Memory B cell (primary cell): Measurements from ENCODE around the gene MS4A7.

Experiments
- ATAC-seq: fragments of 150-1000 bp; cut with Tn5 transposase; 2 replicates; pipeline ENCODE4 v1.10.0; 2021; ENCODE audit warnings: low read depth, mild to moderate bottlenecking, moderate library complexity
- DNase-seq, 2 donors: peaks; one replicate each; pipeline ENCODE4 v3.0.0; 2022; ENCODE audit warnings: low spot score in 2 of 2
- H3K27ac Mint-ChIP-seq: one replicate; pipeline ENCODE4 v1.8.0; 2022; ENCODE audit warnings: mild to moderate bottlenecking, moderate library complexity, mixed read lengths
- H3K27me3 Mint-ChIP-seq: one replicate; pipeline ENCODE4 v1.8.0; 2022; ENCODE audit warnings: mixed read lengths
- H3K36me3 Mint-ChIP-seq: one replicate; pipeline ENCODE4 v1.8.0; 2022; ENCODE audit warnings: mild to moderate bottlenecking, mixed read lengths
- H3K4me1 Mint-ChIP-seq: one replicate; pipeline ENCODE4 v1.8.0; 2022; ENCODE audit warnings: mixed read lengths
- H3K4me3 Mint-ChIP-seq: one replicate; pipeline ENCODE4 v1.8.0; 2022; ENCODE audit warnings: mild to moderate bottlenecking, moderate library complexity, mixed read lengths
- H3K9me3 Mint-ChIP-seq: one replicate; pipeline ENCODE4 v1.8.0; 2022; ENCODE audit warnings: mixed read lengths

MS4A7 gene

GRCh38 chr11:60389279-60389910, 11.1 kb downstream of the MS4A7 start:
- H3K4me3 Mint-ChIP-seq: peak overlapping the region; percentile 22
- peak; percentile 56 to 72 for DNase-seq
- no peaks in the 10 kb centered on the region for H3K27me3 Mint-ChIP-seq
- H3K36me3 Mint-ChIP-seq: peaks cover 21% of the 10 kb centered on the region
- peak overlapping the region; percentile 98 for H3K27ac Mint-ChIP-seq
- peaks cover 3% of the 10 kb centered on the region for H3K9me3 Mint-ChIP-seq
- H3K4me1 Mint-ChIP-seq: peaks cover 34% of the 10 kb centered on the region
- peak; percentile 95 for ATAC-seq

DNA sequence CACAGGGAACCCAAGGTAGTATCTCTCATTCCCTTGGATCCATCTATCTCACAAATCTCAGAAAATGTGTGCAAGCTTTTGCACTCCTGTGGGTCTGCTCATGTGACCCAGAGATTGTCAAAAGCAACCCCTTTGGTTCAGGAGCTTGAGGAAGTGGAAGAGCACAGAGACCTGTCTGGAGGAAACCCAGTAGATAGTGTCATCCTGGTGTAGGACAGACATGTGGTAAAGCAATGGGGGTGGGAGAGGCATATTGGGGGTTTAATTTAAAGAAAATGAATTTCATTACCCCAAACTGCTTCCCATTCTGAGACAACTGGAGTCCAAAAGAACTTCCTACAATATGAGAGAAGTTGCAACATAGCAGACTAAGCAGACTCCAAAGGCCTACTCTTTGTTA, 12.1 kb downstream of the MS4A7 start:
- DNase-seq: no peak
- H3K27ac Mint-ChIP-seq: peak overlapping the region; percentile 98
- ATAC-seq: no peak
- peaks cover 37% of the 10 kb centered on the region for H3K4me1 Mint-ChIP-seq
- peak overlapping the region; percentile 17 for H3K4me3 Mint-ChIP-seq
- peaks cover 3% of the 10 kb centered on the region for H3K9me3 Mint-ChIP-seq
- peaks cover 14% of the 10 kb centered on the region for H3K36me3 Mint-ChIP-seq
- H3K27me3 Mint-ChIP-seq: no peaks in the 10 kb centered on the region

- Mint-ChIP-seq H3K27me3 (no peaks in the 10 kb centered on the region), H3K27ac (no peak overlapping the region), H3K4me3 (no peak overlapping the region), H3K36me3 (peaks cover 6% of the 10 kb centered on the region), H3K4me1 (peaks cover 45% of the 10 kb centered on the region), H3K9me3 (no peaks in the 10 kb centered on the region)
- ATAC-seq: no peak
- DNase-seq: no peak
Observed at GRCh38 chr11:60392361-60392760, 14.0 kb downstream of the MS4A7 start.

- no peak overlapping the region for H3K4me3 Mint-ChIP-seq
- DNase-seq (no peak), ATAC-seq (no peak)
- H3K4me1 Mint-ChIP-seq: peaks cover 47% of the 10 kb centered on the region
- peaks cover 2% of the 10 kb centered on the region for H3K36me3 Mint-ChIP-seq
- no peaks in the 10 kb centered on the region for H3K9me3 Mint-ChIP-seq
- no peak overlapping the region for H3K27ac Mint-ChIP-seq
- H3K27me3 Mint-ChIP-seq: no peaks in the 10 kb centered on the region
Observed at GRCh38 chr11:60393016-60393415, 14.7 kb downstream of the MS4A7 start.

DNA sequence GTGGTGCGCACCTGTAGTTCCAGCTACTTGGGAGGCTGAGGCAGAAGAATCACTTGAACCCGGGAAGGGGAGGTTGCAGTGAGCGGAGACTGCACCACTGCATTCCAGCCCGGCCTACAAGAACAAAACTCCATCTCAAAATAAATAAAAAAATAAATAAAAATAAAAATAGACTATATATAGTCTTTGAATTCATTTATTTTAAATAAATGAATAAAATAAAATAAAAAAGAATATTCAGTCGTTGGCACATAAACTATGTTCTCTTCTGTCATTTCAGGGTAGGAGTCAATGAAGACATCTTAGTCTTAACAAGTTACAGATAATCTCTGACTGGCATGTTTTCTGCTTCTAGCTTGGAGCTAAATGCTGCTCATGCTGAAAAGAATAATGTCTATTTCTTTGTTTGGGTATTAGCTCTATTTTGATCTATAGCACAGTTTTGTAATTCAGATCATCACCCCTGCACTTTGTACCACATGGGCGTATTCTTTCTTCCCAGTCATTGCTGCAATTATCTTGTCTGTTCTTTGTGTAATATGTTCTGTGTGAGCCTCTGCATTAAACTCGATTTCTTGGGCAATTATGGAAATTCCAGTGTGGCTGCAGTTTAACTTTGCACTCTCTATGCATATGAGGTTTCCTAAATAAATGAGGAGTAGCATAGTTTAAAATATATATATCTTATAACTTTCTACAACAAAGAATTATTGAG, 16.5 kb downstream of the MS4A7 start:
- no peaks in the 10 kb centered on the region for H3K27me3 Mint-ChIP-seq
- H3K4me3 Mint-ChIP-seq: no peak overlapping the region
- no peak for ATAC-seq
- peaks cover 1% of the 10 kb centered on the region for H3K9me3 Mint-ChIP-seq
- DNase-seq: no peak
- H3K27ac Mint-ChIP-seq: no peak overlapping the region
- H3K4me1 Mint-ChIP-seq: peaks cover 40% of the 10 kb centered on the region
- H3K36me3 Mint-ChIP-seq: peaks cover 5% of the 10 kb centered on the region

DNA sequence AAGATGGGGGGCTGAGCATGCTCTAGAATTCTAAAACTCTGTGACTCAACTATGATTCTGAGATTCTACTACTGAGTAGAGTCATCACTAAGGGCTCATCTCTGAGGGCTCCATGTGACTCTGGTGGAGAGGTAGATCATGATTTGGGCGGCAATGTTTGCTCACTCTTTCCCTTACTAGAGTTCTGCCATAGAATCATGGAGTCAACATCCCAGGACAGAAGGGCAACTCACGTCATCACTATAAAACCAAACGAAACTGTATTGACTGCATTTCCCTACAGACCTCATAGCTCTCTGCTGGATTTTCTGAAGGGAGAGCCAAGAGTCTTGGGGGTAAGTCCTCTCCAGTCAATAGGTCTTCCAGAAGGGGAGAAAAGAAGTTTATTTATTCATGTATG, 18.1 kb downstream of the MS4A7 start, which contains the start of gene MS4A14:
Gene MS4A14, plus strand, starts transcription at position 78 of the 400 bp plus-strand sequence. Its CDS starts 120 bp downstream, at position 198.
- peaks cover 7% of the 10 kb centered on the region for H3K36me3 Mint-ChIP-seq
- H3K27ac Mint-ChIP-seq: peak within 1 kb of the TSS; percentile 92
- peaks cover 1% of the 10 kb centered on the region for H3K9me3 Mint-ChIP-seq
- peak within 1 kb of the TSS; percentile 69 for H3K4me3 Mint-ChIP-seq
- ATAC-seq (peak; percentile 46), DNase-seq (no peak)
- H3K4me1 Mint-ChIP-seq: peaks cover 40% of the 10 kb centered on the region
- H3K27me3 Mint-ChIP-seq: no peaks in the 10 kb centered on the region

DNA sequence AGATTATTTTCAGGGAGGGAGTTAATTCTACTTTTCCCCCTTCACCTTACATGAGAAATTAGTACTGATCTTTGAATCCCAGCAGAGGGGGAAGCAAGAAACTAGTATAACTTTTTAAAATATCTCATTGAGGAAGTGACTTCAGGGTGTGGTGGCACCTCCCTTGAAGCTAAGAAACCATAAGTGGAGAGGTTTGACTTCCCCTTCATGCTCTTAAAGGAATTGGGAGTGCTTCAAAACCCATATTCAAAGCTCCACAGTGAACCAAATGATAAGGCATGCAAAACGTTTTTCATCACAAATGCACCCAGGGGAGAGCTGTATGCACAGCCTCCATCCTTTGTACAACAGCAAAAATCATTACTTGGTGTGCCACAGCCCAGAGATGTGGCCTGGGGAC, 18.5 kb downstream of the MS4A7 start:
- Mint-ChIP-seq H3K9me3 (peaks cover 1% of the 10 kb centered on the region), H3K36me3 (peaks cover 11% of the 10 kb centered on the region), H3K27me3 (no peaks in the 10 kb centered on the region), H3K4me3 (peak overlapping the region; percentile 69), H3K4me1 (peaks cover 42% of the 10 kb centered on the region), H3K27ac (peak overlapping the region; percentile 92)
- DNase-seq (peak in 1 of 2 donors; percentile 39), ATAC-seq (peak; percentile 97)

DNA sequence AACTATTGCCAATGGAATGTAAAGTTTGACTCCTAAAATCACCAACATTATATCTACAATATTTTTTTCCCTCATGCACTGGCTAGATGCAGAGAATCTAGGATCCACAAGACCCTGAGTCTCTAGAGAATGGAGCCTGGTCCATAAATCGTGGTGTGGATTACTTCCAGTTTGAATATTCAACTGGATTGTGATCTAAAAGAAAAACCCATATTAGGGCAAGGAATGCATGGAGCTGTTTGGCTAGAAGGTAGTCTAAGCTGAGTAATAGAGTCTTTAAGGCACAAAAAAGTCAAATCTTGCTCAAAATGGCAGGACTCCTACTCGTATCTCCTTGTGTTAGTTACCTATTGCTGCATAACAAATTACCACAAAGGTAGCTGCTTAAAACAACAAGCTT, 41.7 kb downstream of the MS4A7 start:
- Mint-ChIP-seq H3K4me1 (peaks cover 16% of the 10 kb centered on the region), H3K4me3 (no peak overlapping the region), H3K9me3 (peaks cover 5% of the 10 kb centered on the region), H3K27me3 (no peaks in the 10 kb centered on the region), H3K36me3 (peaks cover 11% of the 10 kb centered on the region), H3K27ac (no peak overlapping the region)
- ATAC-seq (no peak), DNase-seq (no peak)

DNA sequence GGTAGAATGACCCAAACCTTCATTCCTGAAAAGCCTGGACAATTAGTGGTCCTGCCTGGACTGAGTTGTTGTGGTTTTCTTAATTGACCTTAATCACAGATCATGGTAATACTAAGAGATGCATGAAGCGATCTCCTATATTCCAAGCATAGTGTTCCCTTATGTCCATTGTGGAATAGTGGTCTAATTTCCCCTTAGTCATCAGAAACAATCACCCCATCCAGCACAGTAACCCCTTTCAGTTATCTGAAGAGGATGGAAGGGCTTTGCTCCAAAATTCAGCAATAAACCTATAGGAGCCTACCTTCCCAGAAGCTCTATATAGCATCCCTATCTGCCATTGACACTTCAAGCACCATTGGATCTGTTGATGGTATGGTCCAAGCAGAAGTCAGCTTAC, 44.3 kb downstream of the MS4A7 start:
- Mint-ChIP-seq H3K27ac (no peak overlapping the region), H3K4me1 (peaks cover 8% of the 10 kb centered on the region), H3K9me3 (peaks cover 5% of the 10 kb centered on the region), H3K27me3 (no peaks in the 10 kb centered on the region), H3K4me3 (no peak overlapping the region), H3K36me3 (peaks cover 5% of the 10 kb centered on the region)
- DNase-seq: no peak
- no peak for ATAC-seq

DNA sequence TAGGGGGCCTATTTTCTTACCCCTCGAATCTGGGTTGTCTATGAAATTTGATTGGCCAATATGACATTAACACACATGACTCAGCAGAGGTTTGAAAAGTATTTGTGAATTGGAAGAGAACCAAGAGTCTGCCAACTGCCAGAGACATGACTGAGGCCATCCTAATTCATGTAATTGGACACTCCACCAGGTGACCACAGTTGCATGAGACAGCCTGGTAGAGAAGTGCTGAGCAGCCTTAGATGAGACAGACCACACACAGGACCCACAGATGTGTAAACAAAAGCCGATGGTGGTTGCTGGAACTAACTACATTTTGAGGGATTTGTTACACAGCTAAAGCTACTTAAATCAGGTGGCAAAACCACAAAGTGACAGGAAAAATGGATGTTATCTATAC, 50.2 kb downstream of the MS4A7 start:
- Mint-ChIP-seq H3K9me3 (no peaks in the 10 kb centered on the region), H3K36me3 (no peaks in the 10 kb centered on the region), H3K4me1 (peaks cover 8% of the 10 kb centered on the region), H3K4me3 (no peak overlapping the region), H3K27me3 (no peaks in the 10 kb centered on the region), H3K27ac (no peak overlapping the region)
- no peak for DNase-seq
- ATAC-seq: no peak

- Mint-ChIP-seq H3K36me3 (no peaks in the 10 kb centered on the region), H3K9me3 (no peaks in the 10 kb centered on the region), H3K27me3 (no peaks in the 10 kb centered on the region), H3K27ac (no peak within 1 kb of the TSS), H3K4me1 (peaks cover 13% of the 10 kb centered on the region), H3K4me3 (no peak within 1 kb of the TSS)
- DNase-seq (no peak), ATAC-seq (no peak)
Observed at GRCh38 chr11:60429272-60429671, 50.9 kb downstream of the MS4A7 start, which contains the start of gene MS4A5. MS4A5 (plus strand) TSS chr11:60429572; CDS start chr11:60429675, 103 bp downstream.

GRCh38 chr11:60431251-60431650, 52.9 kb downstream of the MS4A7 start:
- no peak overlapping the region for H3K27ac Mint-ChIP-seq
- H3K9me3 Mint-ChIP-seq: no peaks in the 10 kb centered on the region
- H3K4me3 Mint-ChIP-seq: no peak overlapping the region
- H3K4me1 Mint-ChIP-seq: peaks cover 13% of the 10 kb centered on the region
- no peaks in the 10 kb centered on the region for H3K27me3 Mint-ChIP-seq
- DNase-seq (no peak), ATAC-seq (no peak)
- no peaks in the 10 kb centered on the region for H3K36me3 Mint-ChIP-seq

GRCh38 chr11:60433401-60433800, 55.1 kb downstream of the MS4A7 start:
- H3K27me3 Mint-ChIP-seq: no peaks in the 10 kb centered on the region
- no peaks in the 10 kb centered on the region for H3K36me3 Mint-ChIP-seq
- H3K9me3 Mint-ChIP-seq: no peaks in the 10 kb centered on the region
- peaks cover 13% of the 10 kb centered on the region for H3K4me1 Mint-ChIP-seq
- ATAC-seq: no peak
- no peak overlapping the region for H3K27ac Mint-ChIP-seq
- no peak overlapping the region for H3K4me3 Mint-ChIP-seq
- DNase-seq: no peak
